Measurements from ENCODE around the gene ANKRD34A.

DNA sequence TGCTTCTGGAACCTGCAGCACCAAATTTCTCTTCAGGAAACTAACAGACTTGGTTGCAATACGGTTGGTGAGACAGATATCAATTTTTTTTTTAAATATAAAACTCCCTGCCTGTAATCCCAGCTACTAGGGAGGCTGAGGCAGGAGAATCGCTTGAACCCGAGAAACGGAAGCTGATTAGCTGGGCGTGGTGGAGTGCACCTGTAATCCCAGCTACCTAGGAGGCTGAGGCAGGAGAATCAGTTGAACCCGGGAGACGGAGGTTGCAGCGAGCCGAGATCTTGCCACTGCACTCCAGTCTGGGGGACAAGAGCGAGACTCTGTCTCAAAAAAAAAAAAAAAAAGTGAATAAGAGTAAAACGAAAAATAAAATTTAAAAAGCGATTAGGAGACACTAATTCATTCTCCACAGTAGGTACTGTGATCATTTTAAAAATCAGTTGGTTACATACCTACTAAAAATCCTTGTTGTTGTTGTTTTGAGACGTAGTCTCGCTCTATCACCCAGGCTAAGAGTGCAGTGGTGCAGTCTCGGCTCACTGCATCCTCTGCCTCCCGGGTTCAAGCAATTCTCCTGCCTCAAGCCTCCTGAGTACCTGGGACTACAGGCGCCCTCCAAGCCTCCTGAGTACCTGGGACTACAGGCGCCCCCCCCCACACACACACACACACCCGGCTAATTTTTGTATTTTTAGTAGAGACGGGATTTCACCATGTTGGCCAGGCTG, 36.3 kb downstream of the ANKRD34A start:
- TF ChIP-seq, protein P1, sequence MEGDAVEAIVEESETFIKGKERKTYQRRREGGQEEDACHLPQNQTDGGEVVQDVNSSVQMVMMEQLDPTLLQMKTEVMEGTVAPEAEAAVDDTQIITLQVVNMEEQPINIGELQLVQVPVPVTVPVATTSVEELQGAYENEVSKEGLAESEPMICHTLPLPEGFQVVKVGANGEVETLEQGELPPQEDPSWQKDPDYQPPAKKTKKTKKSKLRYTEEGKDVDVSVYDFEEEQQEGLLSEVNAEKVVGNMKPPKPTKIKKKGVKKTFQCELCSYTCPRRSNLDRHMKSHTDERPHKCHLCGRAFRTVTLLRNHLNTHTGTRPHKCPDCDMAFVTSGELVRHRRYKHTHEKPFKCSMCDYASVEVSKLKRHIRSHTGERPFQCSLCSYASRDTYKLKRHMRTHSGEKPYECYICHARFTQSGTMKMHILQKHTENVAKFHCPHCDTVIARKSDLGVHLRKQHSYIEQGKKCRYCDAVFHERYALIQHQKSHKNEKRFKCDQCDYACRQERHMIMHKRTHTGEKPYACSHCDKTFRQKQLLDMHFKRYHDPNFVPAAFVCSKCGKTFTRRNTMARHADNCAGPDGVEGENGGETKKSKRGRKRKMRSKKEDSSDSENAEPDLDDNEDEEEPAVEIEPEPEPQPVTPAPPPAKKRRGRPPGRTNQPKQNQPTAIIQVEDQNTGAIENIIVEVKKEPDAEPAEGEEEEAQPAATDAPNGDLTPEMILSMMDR (IDR thresholded peaks at IDR 0.05), result no peak
- no peak for TF ChIP-seq ZFX (IDR thresholded peaks at IDR 0.05; ENCODE audit: borderline replicate concordance)
